ENCODE results near the gene RPUSD3. TPM values are rescaled to one million over a fixed set of nuclear protein-coding genes. Genes with fewer than 3 reads are reported as not detected.

Gene RPUSD3
- total and polyA plus RNA-seq, 9 of the 15 experiments (the other 6 are each of a cell fraction or from before 2014, with no cell fraction given) = 13.8 to 99.0 (median 59.3) TPM

DNA sequence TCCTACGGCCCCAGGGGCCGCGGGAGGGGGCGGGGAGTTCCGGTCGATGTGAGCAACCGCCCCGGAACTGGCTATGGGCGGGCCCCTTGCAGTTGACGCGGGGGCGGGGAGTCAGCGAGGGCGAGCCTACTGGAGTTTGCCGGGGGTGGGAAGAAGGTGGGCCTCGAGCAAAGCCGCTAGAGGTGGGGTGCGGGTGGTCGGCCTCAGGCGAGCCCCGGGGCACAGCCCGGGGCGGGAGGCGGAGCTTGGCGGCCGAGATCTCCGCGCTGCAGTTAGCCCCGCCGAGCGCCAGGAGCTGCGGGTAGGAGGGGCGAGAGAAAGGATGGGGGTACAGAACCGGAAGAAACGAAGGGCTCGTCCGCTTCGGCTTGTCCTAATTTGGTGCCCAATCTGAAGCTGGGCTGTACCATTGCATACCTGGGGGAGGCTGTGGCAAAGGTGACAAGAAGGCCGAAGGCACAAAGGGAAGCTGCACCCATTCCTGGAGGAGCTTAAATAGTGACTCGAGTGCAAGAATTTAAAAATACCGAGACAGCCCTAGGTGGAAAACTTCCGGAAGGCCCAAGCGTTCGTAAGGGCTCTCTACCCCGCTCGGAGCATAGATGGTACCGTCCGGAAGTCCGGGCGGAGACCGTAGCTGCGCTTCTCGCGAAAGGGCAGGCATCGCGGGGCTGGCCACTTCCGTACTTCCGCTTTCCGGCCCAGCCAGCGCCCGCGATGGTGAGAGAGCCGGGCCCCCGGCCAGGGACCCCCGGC, 51.2 kb downstream of the RPUSD3 start, which contains the start of the genes ARPC4 and TADA3 (continued):
- TF ChIP-seq, protein P1, sequence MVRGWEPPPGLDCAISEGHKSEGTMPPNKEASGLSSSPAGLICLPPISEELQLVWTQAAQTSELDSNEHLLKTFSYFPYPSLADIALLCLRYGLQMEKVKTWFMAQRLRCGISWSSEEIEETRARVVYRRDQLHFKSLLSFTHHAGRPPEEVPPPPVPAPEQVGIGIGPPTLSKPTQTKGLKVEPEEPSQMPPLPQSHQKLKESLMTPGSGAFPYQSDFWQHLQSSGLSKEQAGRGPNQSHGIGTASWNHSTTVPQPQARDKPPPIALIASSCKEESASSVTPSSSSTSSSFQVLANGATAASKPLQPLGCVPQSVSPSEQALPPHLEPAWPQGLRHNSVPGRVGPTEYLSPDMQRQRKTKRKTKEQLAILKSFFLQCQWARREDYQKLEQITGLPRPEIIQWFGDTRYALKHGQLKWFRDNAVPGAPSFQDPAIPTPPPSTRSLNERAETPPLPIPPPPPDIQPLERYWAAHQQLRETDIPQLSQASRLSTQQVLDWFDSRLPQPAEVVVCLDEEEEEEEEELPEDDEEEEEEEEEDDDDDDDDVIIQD (CRISPR knock-in tag; IDR thresholded peaks at IDR 0.05) = 0 out of 2 replicates have a peak, but pooled peaks have one; percentile 28
- TF ChIP-seq COPS2 (conservative IDR thresholded peaks at IDR 0.05) = no peak
- TF ChIP-seq, protein P2, sequence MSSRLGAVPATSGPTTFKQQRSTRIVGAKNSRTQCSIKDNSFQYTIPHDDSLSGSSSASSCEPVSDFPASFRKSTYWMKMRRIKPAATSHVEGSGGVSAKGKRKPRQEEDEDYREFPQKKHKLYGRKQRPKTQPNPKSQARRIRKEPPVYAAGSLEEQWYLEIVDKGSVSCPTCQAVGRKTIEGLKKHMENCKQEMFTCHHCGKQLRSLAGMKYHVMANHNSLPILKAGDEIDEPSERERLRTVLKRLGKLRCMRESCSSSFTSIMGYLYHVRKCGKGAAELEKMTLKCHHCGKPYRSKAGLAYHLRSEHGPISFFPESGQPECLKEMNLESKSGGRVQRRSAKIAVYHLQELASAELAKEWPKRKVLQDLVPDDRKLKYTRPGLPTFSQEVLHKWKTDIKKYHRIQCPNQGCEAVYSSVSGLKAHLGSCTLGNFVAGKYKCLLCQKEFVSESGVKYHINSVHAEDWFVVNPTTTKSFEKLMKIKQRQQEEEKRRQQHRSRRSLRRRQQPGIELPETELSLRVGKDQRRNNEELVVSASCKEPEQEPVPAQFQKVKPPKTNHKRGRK (tag; IDR thresholded peaks at IDR 0.05) = no peak
- no peak for TF ChIP-seq ADNP (tag; IDR thresholded peaks at IDR 0.05)
- no peak for TF ChIP-seq PCBP2 (IDR thresholded peaks at IDR 0.05; ENCODE audit: low read depth, low read length, poor library complexity, severe bottlenecking)
- no peak for TF ChIP-seq BDP1 (IDR thresholded peaks at IDR 0.05; ENCODE audit: insufficient read depth, insufficient read length)
- no peak for TF ChIP-seq ZNF140 (CRISPR knock-in tag; IDR thresholded peaks at IDR 0.05)
- TF ChIP-seq MYNN (IDR thresholded peaks at IDR 0.05) = 0 out of 2 replicates have a peak, but pooled peaks have one; percentile 33
- TF ChIP-seq MYNN (CRISPR knock-in tag; IDR thresholded peaks at IDR 0.05) = no peak
- TF ChIP-seq, protein P3, sequence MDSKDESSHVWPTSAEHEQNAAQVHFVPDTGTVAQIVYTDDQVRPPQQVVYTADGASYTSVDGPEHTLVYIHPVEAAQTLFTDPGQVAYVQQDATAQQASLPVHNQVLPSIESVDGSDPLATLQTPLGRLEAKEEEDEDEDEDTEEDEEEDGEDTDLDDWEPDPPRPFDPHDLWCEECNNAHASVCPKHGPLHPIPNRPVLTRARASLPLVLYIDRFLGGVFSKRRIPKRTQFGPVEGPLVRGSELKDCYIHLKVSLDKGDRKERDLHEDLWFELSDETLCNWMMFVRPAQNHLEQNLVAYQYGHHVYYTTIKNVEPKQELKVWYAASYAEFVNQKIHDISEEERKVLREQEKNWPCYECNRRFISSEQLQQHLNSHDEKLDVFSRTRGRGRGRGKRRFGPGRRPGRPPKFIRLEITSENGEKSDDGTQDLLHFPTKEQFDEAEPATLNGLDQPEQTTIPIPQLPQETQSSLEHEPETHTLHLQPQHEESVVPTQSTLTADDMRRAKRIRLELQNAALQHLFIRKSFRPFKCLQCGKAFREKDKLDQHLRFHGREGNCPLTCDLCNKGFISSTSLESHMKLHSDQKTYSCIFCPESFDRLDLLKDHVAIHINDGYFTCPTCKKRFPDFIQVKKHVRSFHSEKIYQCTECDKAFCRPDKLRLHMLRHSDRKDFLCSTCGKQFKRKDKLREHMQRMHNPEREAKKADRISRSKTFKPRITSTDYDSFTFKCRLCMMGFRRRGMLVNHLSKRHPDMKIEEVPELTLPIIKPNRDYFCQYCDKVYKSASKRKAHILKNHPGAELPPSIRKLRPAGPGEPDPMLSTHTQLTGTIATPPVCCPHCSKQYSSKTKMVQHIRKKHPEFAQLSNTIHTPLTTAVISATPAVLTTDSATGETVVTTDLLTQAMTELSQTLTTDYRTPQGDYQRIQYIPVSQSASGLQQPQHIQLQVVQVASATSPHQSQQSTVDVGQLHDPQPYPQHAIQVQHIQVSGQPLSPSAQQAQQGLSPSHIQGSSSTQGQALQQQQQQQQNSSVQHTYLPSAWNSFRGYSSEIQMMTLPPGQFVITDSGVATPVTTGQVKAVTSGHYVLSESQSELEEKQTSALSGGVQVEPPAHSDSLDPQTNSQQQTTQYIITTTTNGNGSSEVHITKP (IDR thresholded peaks at IDR 0.05; ENCODE audit: partially characterized antibody) = peak; percentile 100
- no peak for TF ChIP-seq SRSF1 (IDR thresholded peaks at IDR 0.05; ENCODE audit: low read depth, low read length)
- TF ChIP-seq, protein P4, sequence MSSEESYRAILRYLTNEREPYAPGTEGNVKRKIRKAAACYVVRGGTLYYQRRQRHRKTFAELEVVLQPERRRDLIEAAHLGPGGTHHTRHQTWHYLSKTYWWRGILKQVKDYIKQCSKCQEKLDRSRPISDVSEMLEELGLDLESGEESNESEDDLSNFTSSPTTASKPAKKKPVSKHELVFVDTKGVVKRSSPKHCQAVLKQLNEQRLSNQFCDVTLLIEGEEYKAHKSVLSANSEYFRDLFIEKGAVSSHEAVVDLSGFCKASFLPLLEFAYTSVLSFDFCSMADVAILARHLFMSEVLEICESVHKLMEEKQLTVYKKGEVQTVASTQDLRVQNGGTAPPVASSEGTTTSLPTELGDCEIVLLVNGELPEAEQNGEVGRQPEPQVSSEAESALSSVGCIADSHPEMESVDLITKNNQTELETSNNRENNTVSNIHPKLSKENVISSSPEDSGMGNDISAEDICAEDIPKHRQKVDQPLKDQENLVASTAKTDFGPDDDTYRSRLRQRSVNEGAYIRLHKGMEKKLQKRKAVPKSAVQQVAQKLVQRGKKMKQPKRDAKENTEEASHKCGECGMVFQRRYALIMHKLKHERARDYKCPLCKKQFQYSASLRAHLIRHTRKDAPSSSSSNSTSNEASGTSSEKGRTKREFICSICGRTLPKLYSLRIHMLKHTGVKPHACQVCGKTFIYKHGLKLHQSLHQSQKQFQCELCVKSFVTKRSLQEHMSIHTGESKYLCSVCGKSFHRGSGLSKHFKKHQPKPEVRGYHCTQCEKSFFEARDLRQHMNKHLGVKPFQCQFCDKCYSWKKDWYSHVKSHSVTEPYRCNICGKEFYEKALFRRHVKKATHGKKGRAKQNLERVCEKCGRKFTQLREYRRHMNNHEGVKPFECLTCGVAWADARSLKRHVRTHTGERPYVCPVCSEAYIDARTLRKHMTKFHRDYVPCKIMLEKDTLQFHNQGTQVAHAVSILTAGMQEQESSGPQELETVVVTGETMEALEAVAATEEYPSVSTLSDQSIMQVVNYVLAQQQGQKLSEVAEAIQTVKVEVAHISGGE (CRISPR knock-in tag; IDR thresholded peaks at IDR 0.05) = peak in 2 of 3 experiments; percentile 22 to 80; a peak in 1 of 6 replicates
- TF ChIP-seq ZNF134 (CRISPR knock-in tag; conservative IDR thresholded peaks at IDR 0.05) = peak; percentile 43; the same call in 1 of the 2 replicates
- no peak; the same call in 1 of the 2 replicates for TF ChIP-seq HMG20A (CRISPR knock-in tag; conservative IDR thresholded peaks at IDR 0.05)
- TF ChIP-seq, protein P5, sequence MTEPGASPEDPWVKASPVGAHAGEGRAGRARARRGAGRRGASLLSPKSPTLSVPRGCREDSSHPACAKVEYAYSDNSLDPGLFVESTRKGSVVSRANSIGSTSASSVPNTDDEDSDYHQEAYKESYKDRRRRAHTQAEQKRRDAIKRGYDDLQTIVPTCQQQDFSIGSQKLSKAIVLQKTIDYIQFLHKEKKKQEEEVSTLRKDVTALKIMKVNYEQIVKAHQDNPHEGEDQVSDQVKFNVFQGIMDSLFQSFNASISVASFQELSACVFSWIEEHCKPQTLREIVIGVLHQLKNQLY (CRISPR knock-in tag; conservative IDR thresholded peaks at IDR 0.05) = no peak

Measured in K562 (cell line).